ENCODE data around the gene CYP26A1. TPM values are rescaled to one million over a fixed set of nuclear protein-coding genes. Genes with fewer than 3 reads are reported as not detected.
A peak's percentile ranks its signal among the peaks of the same experiment; 100 is the strongest.

CYP26A1 gene
- total RNA-seq, 4 donors from 2014 or later, result not detected

DNA sequence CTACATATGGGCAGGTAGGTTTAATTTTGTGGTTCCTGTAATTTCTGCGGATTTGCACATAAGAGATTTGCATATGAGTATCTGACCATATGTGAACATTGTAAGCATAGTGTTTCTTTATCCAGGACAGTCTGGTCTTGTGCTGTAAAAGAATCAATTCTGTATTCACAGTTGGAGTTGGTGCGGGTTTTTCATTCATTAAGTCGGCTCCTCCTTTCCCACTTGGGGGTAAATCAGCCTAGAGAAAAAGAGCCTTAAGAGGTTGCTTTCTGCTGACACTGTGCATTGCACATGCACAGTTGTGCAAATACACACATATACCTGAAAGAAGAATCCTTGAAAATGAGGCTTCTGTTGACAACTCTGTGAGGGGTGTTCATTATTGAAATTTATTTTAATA, 19.2 kb upstream of the CYP26A1 start:
- peaks cover 0 to 3% of the 10 kb centered on the region in 2 donors for H3K36me3 ChIP-seq
- DNase-seq, result no peak
- 88 to 94% methylated on average over 3 of the region's 3 CpGs for WGBS, 2 donors
- intact Hi-C loops (cut with DNase I), result no loop called here
- H3K9me3 ChIP-seq, result no peaks in the 10 kb centered on the region
- no peak overlapping the region for H3K4me3 ChIP-seq (replicated peaks in 1 of 3)
- no peaks in the 10 kb centered on the region for H3K27me3 ChIP-seq
- TF ChIP-seq, protein P1, sequence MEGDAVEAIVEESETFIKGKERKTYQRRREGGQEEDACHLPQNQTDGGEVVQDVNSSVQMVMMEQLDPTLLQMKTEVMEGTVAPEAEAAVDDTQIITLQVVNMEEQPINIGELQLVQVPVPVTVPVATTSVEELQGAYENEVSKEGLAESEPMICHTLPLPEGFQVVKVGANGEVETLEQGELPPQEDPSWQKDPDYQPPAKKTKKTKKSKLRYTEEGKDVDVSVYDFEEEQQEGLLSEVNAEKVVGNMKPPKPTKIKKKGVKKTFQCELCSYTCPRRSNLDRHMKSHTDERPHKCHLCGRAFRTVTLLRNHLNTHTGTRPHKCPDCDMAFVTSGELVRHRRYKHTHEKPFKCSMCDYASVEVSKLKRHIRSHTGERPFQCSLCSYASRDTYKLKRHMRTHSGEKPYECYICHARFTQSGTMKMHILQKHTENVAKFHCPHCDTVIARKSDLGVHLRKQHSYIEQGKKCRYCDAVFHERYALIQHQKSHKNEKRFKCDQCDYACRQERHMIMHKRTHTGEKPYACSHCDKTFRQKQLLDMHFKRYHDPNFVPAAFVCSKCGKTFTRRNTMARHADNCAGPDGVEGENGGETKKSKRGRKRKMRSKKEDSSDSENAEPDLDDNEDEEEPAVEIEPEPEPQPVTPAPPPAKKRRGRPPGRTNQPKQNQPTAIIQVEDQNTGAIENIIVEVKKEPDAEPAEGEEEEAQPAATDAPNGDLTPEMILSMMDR (IDR thresholded peaks at IDR 0.05), result no peak
- no peak for TF ChIP-seq POLR2A (IDR thresholded peaks at IDR 0.05)
- no peak overlapping the region for H3K27ac ChIP-seq
- no peaks in the 10 kb centered on the region for H3K4me1 ChIP-seq

DNA sequence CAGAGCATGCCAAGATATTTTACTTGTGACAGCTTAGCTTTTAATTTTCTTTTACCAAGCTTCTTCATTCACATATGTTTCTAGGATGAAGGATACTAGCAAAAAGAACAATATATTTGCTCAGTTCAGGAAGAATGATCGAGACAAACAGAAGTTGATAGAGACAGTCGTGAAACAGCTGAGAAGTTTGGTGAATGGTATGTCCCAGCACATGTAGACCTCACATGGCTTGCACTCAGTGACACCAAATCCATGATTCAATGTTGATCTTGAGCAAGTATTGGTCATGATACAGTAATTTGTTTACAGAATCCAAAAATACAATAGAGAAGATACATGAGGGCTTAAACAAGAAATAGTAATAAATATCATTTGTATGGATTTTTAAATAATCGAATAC, 15.6 kb upstream of the CYP26A1 start:
- no peak for DNase-seq
- Histone ChIP-seq H3K4me1 (peaks cover 7 to 14% of the 10 kb centered on the region in 2 donors), H3K9me3 (no peaks in the 10 kb centered on the region), H3K27ac (no peak overlapping the region), H3K27me3 (peaks cover 3% of the 10 kb centered on the region), H3K36me3 (peaks cover 0 to 7% of the 10 kb centered on the region in 2 donors), H3K4me3 (replicated peaks in 1 of 3) (no peak overlapping the region)
- intact Hi-C loops (cut with DNase I), result no loop called here
- 96 to 97% methylated on average over 3 of the region's 3 CpGs for WGBS, 2 donors
- no peak for TF ChIP-seq POLR2A (IDR thresholded peaks at IDR 0.05)

DNA sequence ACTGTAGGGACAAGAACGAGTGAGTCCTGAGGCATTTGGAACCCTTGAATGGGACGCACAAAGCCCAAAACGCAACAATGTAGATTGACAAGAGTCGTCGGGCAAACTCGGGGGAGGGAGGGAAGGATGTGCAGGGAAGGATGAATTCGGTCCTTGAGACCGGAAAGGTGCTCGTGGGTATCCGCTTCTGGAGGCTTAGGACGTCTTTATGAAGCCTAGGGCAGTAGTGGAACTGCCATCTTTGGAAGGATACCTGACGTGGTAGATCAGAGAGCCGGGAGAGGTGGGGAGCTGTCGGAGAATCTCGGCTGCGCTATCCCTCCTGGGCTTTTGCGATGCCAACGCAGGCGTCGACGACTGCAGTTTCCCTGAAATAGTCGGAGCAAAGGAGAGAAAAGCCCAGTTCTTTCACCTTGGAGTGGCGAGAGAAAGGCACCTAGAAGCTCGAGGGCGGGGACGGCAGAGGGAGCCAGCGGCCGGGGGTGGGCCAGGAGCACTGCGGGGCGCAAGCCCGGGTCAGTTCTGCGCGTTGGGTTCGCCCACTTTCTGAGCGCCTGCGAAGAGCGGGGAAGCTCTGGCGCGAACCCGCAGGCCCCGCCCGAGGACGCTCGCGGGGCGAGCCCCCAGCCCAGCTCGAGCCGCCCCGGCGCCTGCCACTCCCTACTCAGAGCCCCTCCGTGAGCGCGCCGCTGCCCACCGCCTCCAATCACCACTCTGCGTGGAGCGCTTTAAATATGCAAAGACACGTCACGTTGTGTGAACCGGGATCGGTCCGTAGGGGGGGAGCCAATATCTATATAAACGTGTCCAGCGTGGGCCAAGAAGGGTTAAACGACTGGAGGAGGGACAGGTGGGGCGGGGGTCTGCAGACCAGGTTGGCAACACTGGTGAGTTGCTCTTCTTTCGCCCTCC, 13.5 kb upstream of the CYP26A1 start, which contains the start of gene CYP26C1:
Gene CYP26C1, plus strand, starts transcription at position 824 of the 912 bp plus-strand sequence. CDS start 466 bp downstream, outside the sequence.
- H3K4me3 ChIP-seq (replicated peaks in 1 of 3), result no peak within 1 kb of the TSS
- no peaks in the 10 kb centered on the region for H3K9me3 ChIP-seq
- intact Hi-C loops (cut with DNase I), result no loop called here
- H3K4me1 ChIP-seq, result peaks cover 7 to 15% of the 10 kb centered on the region in 2 donors
- peaks cover 0 to 7% of the 10 kb centered on the region in 2 donors for H3K36me3 ChIP-seq
- H3K27me3 ChIP-seq, result peaks cover 3% of the 10 kb centered on the region
- WGBS, 2 donors, result 66 to 69% methylated on average over 58 to 67 of the region's 67 CpGs
- no peak within 1 kb of the TSS for H3K27ac ChIP-seq
- DNase-seq, result no peak
- TF ChIP-seq POLR2A (IDR thresholded peaks at IDR 0.05), result no peak
- TF ChIP-seq, protein P1 (IDR thresholded peaks at IDR 0.05), result no peak

DNA sequence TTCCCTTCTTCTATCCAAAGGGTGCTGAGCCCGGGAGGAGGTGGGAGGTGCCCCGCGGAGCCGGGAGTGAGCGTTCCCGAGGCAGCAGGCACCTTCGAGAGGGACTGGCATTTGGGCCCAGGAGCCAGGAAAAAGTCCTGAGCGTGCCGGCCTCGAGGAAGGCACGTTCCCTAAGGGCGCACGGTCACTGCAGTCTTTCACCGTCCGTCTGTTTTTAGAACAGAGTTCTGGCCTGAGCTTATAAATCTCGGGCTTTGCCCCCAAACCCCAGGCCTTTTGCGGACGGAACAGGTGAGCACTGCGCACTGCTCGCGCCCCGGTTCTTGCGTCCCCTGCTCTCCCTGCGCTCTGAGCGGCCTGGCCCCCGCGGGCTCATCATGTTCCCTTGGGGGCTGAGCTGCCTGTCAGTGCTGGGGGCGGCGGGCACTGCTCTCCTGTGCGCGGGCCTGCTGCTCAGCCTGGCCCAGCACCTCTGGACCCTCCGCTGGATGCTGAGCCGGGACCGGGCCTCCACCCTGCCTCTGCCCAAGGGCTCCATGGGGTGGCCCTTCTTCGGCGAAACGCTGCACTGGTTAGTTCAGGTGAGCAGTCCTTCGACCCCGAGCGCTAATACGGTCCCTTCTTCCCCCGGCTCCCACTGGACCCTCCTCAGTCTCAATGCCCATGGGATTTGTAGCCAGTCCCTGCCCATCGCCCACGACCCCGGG, 12.7 kb upstream of the CYP26A1 start:
- Histone ChIP-seq H3K4me1 (peaks cover 7 to 19% of the 10 kb centered on the region in 2 donors), H3K27ac (no peak overlapping the region), H3K36me3 (peaks cover 0 to 7% of the 10 kb centered on the region in 2 donors), H3K9me3 (no peaks in the 10 kb centered on the region), H3K4me3 (replicated peaks in 1 of 3) (no peak overlapping the region), H3K27me3 (peaks cover 3% of the 10 kb centered on the region)
- TF ChIP-seq, protein P1 (IDR thresholded peaks at IDR 0.05), result no peak
- no peak for TF ChIP-seq POLR2A (IDR thresholded peaks at IDR 0.05)
- intact Hi-C loops (cut with DNase I), result no loop called here
- WGBS, 2 donors, result 59 to 69% methylated on average over 35 to 45 of the region's 45 CpGs
- no peak for DNase-seq

DNA sequence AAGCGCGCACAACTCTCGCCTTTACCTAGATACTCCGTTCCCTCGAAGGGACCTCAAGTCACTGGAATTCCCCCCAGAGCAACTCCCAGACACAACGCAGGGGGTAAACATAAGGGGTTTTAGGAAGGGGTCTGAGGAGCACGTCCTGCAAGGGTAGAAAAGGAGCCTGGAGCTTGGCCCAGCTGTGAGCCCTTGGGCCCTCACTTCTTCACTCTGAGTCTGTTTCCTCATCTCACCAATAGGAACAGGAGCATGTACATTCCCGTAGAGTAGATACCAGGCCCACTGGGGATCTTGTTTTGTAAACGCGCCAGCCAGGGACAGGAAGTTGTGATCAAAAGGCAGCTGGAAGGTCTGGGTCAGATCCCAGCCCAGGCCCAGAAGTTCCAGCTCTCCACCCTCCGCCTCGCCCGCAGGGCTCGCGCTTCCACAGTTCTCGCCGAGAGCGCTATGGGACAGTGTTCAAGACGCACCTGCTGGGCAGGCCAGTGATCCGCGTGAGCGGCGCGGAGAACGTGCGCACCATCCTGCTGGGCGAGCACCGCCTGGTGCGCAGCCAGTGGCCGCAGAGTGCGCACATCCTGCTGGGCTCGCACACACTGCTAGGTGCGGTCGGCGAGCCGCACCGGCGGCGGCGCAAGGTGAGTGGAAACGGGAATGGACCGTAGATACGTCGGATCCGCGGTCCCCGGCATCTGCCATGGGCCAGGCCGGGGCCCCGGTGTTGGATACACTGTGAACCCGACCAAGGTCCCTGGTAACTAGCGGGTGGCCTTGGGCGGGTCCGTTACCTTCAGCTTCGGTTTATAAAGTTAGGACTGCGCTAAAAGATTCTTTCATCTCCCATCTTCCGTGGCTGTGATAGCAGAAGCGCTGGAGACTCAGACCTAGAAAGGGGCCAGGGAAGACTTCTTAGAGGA, 11.8 kb upstream of the CYP26A1 start:
- H3K9me3 ChIP-seq, result no peaks in the 10 kb centered on the region
- H3K36me3 ChIP-seq, result peaks cover 0 to 7% of the 10 kb centered on the region in 2 donors
- intact Hi-C loops (cut with DNase I), result no loop called here
- no peak for DNase-seq
- H3K4me3 ChIP-seq (replicated peaks in 1 of 3), result peak overlapping the region in 1 of 3 donors; percentile 21
- H3K27ac ChIP-seq, result no peak overlapping the region
- H3K27me3 ChIP-seq, result peaks cover 3% of the 10 kb centered on the region
- H3K4me1 ChIP-seq, result peaks cover 7 to 20% of the 10 kb centered on the region in 2 donors
- WGBS, 2 donors, result 17 to 28% methylated on average over 37 to 52 of the region's 57 CpGs
- no peak for TF ChIP-seq POLR2A (IDR thresholded peaks at IDR 0.05)
- TF ChIP-seq, protein P1 (IDR thresholded peaks at IDR 0.05), result peak in 1 of 6 experiments; percentile 4

All from thyroid gland (tissue), 4 donors.